HG03280 (cell line): ENCODE data around the gene POLN.

Source experiments
- ATAC-seq: cut with Tn5 transposase; IDR thresholded peaks from one replicate; pipeline ENCODE4 v1.9.1; 2021; ENCODE audit warnings: mild to moderate bottlenecking, moderate library complexity; ENCODE audit not compliant: unreplicated experiment

The POLN gene

GRCh38 chr4:2062168-2062807, 179.6 kb downstream of the POLN start:
- ATAC-seq: no peak

DNA sequence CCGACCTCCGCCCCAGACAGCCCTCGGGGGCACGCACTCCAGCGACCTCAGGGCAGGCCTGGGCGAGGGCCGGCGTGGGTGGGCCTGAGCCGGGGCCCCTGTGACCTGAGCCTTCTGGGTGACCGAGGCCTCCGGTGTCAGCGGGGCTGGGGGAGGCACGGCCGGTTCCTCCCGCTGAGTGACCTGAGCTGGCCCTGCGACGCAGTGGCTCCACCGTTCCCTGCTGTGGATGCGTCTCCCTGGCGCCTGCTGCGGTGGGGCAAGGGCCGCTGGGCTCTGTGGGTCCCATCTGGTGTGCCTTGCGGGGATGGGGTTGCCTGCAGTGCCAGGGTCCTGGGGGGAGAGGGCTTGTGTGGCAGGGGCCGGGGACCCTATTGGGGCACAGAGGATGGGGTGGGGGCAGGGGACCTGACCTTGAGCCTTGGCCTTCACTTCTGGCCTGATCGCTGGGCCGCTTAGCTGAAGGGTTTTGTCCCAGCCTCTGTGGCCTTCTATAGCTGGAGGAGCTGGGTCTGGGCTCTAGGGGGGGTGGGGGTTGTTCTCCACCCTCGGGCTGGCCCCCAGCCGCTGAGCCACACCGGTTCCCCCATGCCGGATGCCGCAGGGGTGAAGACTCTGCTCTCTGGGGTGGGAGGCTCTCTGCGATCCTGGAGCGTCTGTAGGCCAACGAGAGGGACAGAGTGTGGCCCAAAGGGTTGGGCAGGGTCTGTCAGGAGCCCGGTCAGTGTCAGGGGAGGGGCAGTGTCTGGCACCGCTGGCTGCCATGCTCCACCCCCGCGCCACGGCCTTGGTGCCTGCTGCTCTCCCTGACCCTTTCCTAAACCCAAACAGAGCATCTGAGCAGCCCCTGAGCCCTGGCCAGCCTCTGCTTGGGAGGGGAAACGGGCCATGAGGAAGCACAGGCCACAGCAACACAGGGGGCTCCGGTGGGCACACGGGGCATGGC, 180.5 kb downstream of the POLN start:
- no peak for ATAC-seq

- ATAC-seq: no peak
Observed at GRCh38 chr4:2060611-2061185, 181.2 kb downstream of the POLN start.

DNA sequence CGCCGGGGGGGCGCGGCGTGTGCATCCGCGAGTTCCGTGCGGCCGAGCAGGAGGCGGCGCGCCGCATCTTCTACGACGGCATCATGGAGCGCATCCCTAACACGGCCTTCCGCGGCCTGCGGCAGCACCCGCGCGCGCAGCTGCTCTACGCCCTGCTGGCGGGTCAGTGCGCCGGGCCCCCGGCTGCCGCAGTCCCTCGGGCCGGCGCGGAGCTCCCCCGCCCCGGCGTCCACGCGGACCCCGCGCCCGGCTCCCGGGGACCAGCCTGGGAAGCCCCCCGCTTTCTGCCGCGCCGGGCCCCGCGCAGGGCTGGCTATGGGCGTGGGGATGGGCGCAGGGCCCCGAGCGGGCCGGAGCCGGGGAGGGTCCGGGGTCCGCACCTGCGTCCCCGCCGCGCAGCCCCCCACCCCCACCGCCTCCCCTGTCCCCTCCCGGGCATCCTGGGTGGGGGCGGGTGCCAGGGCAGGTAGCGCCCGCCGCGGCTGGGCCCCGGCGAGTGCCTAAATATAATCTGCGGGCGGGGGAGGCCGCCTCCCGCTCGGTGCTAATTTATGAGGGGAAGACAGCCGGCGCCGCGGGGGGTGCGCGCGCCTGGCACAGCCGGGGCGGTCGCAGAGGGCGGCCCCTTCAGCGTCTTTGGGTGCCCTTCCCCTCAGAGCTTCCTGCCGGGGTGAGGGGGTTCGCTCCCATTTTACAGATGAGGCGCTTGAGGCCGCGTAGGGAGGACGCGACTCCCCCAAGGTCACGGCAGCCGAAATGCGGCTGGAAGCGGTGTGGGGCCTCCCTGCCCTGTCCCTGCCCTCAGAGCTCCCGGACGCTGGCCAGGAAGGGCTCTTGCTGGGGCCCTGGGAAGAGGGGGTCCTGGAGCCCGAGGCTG, 182.0 kb downstream of the POLN start:
- no peak for ATAC-seq

DNA sequence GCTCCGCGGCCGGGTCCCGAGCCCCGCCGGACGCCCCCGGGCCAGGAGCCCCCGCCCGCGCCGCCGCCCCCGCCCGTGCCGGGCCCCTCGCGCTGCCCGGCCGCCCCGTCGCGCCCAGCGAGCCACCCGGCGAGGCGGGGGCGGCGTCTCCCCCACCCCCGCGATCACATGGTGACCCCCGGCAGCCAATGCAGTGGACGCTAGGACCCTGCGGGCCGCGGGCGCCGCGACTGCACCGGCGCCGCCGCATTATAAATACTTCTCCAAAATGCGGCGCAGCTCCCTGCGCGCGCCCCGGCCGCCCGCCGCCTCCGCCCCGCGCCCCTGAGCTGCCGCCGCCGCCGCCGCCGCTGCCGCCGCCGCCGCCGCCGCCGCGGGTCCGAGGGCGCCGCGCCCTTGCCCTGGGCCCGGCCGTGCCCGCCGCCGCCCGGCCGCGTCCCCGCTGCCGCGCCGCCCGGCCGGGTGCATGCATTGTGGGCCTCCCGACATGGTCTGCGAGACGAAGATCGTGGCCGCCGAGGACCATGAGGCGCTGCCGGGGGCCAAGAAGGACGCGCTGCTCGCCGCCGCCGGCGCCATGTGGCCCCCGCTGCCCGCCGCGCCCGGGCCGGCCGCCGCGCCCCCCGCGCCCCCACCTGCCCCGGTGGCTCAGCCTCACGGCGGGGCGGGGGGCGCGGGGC, 182.7 kb downstream of the POLN start, which contains the start of gene NAT8L:
NAT8L (plus strand) TSS at position 282 of the 680 bp plus-strand sequence; CDS start at position 467, 185 bp downstream.
- ATAC-seq: no peak

GRCh38 chr4:2058264-2059045, 183.5 kb downstream of the POLN start:
- ATAC-seq: no peak

GRCh38 chr4:2057382-2058065, 184.4 kb downstream of the POLN start:
- ATAC-seq: no peak

GRCh38 chr4:2054217-2054616, 187.7 kb downstream of the POLN start:
- ATAC-seq: no peak

DNA sequence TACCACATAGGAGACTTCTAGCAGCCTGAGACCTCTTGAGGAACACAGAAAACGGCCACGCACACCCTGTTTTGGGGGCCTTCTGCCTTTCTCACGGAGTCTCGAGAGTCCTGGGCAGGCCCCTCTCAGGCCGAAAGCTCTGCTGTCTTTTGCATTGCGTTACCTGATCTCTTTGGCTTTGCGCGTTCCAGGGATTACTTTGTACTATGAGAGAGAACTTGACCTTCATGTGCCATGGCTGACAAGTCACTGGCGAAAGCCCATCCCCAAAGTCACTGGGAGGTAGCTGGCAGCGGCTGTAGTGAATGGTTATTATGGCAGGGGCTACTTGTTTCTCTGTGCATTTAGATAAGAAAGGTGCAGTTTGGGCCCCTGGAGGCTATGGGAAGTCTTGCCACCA, 190.8 kb downstream of the POLN start:
- ATAC-seq: no peak

DNA sequence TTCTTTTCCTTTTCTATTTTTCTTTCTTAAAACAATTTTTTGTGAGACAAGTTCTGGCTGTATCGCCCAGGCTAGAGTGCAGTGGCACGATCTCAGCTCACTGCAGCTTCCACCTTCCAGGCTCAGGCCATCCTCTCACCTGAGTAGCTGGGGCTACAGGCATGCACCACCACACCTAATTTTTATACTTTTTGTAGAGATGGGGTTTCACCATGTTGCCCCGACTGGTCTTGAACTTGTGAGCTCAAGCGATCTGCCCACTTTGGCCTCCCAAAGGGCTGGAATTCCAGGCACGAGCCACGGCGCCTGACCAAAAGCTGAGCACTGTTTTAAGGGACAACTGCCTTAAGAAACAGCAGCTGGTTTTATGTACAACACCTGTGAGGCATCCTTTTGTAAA, 192.1 kb downstream of the POLN start:
- no peak for ATAC-seq

DNA sequence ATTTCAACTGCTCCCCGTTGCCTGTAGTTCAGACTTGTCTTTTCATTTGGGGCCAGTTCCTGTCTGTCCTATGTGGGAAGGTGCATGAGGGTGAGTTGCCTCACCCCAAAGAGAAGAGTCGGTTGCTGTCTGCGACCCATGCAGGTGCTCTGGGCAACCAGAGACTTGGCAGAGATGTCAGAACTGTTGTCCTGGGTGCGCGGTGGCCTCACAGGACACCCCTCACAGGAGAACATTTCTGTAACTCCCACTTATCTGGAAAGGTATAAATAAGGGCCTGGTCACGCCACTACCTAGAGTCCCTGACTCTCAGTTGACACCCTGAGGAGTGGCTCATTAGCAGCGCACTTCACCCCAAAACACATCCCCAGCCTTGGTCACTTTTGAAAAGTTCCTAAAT, 192.5 kb downstream of the POLN start:
- no peak for ATAC-seq

DNA sequence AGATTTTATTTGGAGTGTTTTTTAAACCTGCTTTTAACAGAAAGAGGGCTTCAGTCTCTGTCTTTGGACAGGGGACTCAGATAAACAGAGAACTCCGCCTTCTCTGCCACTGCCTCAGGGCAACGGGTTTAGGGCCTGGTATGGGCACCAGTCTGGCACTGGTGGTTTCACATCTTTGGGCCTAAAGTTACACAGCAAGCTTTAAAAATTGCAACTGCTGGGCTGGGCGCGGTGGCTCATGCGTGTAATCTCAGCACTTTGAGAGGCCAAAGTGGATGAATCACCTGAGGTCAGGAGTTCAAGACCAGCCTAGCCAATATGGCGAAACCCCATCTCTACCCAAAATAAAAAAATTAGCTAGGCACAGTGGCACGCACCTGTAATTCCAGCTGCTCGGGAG, 193.1 kb downstream of the POLN start:
- ATAC-seq: no peak

DNA sequence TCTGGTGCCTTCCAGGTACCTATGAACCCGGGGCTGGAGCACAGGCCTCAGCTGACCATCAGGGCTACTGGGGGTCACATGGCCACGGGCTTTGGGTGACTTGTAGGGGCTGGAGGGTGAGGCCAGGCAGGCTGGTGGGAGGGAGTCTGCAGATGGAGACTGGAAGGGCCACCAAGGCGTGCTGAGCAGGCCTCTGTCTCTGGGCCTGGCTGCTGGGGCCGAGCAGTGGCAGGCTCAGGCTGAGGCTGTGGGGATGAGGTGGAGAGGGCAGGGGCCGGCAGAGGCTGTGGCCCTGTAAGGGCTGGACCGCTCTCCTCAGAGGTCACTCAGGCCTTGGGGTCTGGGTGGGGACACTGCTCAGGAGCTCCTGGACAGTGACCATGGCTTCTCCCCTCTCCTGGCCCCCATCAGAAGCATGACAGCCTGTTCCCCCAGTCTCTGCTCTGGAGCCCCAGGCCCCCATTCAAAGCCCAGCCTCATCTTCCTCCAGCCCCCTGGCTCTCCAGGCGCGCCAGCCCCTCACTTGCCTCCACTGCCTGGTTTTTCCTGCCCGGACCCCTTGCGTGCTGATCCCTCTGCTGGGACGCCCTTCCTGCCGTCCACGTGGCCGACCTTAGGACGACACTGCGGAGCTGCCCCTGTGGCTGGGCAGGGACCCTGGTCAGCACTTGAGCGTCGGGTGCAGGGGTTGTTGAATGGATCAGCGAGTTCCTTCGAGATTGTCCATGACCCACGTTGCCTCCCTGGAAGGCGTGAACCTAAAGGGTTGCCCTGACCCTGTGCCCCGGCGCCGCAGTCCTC, 193.9 kb downstream of the POLN start:
- no peak for ATAC-seq

- no peak for ATAC-seq
Observed at GRCh38 chr4:2047031-2047660, 194.8 kb downstream of the POLN start.

GRCh38 chr4:2046031-2046961, 195.6 kb downstream of the POLN start:
- no peak for ATAC-seq

- ATAC-seq: no peak
Observed at GRCh38 chr4:2045518-2045951, 196.4 kb downstream of the POLN start.
